ENCODE data around the gene FBLN2.

DNA sequence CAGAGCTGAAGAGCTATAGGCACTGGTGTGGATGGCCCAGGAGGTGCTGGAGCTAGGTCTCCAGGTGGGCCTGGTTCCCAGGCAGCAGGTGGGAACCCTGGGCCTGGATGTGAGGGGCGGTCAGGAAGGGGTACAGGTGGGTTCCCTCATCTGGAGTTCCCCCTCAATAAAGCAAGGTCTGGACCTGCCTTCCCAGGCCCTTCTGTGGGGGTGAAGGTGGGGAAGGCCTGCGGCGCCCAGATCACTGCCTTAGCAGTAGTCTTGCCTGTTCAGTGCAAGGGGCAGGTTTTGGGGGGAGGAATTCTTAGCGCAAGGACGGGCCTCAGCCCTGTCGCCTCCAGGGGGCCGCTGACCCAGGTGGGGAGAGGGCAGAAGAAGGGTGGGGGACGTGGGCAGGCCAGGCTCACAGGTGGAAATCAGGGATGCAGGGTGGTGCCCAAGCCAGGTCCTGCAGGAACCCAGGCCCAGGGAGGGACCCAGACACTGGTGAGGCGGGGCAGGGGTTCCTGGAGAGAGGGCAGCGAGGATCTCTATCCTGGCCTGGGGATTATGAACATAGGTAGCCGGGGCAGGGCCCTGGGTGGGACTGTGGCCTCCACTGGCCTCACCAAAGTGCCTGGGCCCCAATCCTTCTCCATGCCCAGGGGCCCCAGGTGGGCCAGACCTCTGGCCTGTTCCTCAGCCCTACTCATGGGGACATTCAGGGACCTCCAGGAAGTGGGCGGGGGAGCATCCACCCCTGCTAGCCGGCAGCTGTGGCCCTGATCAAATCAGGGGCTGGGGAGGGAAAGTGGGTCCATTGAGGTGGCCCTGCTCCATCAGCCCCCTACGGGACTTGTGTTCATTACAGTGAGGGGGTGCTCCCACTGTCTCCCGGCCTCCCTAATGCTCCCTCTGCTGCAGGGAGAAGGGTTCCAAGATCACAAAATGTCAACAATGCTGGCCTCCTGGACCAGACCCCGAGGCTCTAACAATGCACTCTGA, 43.5 kb upstream of the FBLN2 start:
- TF ChIP-seq, protein P1, sequence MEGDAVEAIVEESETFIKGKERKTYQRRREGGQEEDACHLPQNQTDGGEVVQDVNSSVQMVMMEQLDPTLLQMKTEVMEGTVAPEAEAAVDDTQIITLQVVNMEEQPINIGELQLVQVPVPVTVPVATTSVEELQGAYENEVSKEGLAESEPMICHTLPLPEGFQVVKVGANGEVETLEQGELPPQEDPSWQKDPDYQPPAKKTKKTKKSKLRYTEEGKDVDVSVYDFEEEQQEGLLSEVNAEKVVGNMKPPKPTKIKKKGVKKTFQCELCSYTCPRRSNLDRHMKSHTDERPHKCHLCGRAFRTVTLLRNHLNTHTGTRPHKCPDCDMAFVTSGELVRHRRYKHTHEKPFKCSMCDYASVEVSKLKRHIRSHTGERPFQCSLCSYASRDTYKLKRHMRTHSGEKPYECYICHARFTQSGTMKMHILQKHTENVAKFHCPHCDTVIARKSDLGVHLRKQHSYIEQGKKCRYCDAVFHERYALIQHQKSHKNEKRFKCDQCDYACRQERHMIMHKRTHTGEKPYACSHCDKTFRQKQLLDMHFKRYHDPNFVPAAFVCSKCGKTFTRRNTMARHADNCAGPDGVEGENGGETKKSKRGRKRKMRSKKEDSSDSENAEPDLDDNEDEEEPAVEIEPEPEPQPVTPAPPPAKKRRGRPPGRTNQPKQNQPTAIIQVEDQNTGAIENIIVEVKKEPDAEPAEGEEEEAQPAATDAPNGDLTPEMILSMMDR (optimal IDR thresholded peaks at IDR 0.05 in 1 of 3, IDR thresholded peaks at IDR 0.05 in 1 of 3, conservative IDR thresholded peaks at IDR 0.05 in 1 of 3; ENCODE audit: extremely low read depth in 1 of 3, insufficient read depth in 2 of 3, low read length in 3 of 3), result no peak
- no peak for TF ChIP-seq EZH2 (IDR thresholded peaks at IDR 0.05; ENCODE audit: low read length)

All from keratinocyte (primary cell).